ENCODE data around the gene GADD45GIP1.
"Not testable (repeated sequence)": the region's sequence is repeated elsewhere in the genome, so short reads cannot be mapped to it uniquely, and the experiment has no call there.

Gene GADD45GIP1

GRCh38 chr19:12955996-12956395 is 1.0 kb downstream of the GADD45GIP1 start:
- DNase-seq, result no peak

- not testable (repeated sequence) for DNase-seq
Measured at GRCh38 chr19:12955575-12955974, 1.4 kb downstream of the GADD45GIP1 start.

- no peak for DNase-seq
Measured at GRCh38 chr19:12954612-12954962, 2.4 kb downstream of the GADD45GIP1 start.

GRCh38 chr19:12953799-12954611 is 3.0 kb downstream of the GADD45GIP1 start:
- no peak for DNase-seq

GRCh38 chr19:12953138-12953798 is 3.8 kb downstream of the GADD45GIP1 start:
- DNase-seq, result no peak

- no peak for DNase-seq
Measured at GRCh38 chr19:12952488-12953137, 4.4 kb downstream of the GADD45GIP1 start.

GRCh38 chr19:12952050-12952449 is 5.0 kb downstream of the GADD45GIP1 start:
- not testable (repeated sequence) for DNase-seq

GRCh38 chr19:12949363-12950283 is 7.4 kb downstream of the GADD45GIP1 start:
- no peak for DNase-seq

GRCh38 chr19:12948612-12949362 is 8.2 kb downstream of the GADD45GIP1 start:
- DNase-seq, result no peak

GRCh38 chr19:12947702-12948611 is 9.1 kb downstream of the GADD45GIP1 start:
- DNase-seq, result no peak

GRCh38 chr19:12946731-12947496 is 10.1 kb downstream of the GADD45GIP1 start:
- DNase-seq, result no peak

GRCh38 chr19:12946092-12946721 is 10.8 kb downstream of the GADD45GIP1 start:
- peak; percentile 44 for DNase-seq

- DNase-seq, result peak; percentile 96
Measured at GRCh38 chr19:12945479-12946091, 11.4 kb downstream of the GADD45GIP1 start, which contains the start of gene RAD23A. RAD23A (plus strand) TSS chr19:12945862; CDS start chr19:12945949, 87 bp downstream.

GRCh38 chr19:12944104-12944674 is 12.8 kb downstream of the GADD45GIP1 start:
- no peak for DNase-seq

GRCh38 chr19:12943437-12944044 is 13.5 kb downstream of the GADD45GIP1 start:
- no peak for DNase-seq

- no peak for DNase-seq
Measured at GRCh38 chr19:12940897-12941296, 16.1 kb downstream of the GADD45GIP1 start.

GRCh38 chr19:12939975-12940423 is 17.0 kb downstream of the GADD45GIP1 start:
- DNase-seq, result no peak
